Posterior vena cava (tissue), 2 donors: ENCODE data around the gene SEPTIN10. TPM values are rescaled to one million over a fixed set of nuclear protein-coding genes. Genes with fewer than 3 reads are reported as not detected.
"Not testable (repeated sequence)": the region's sequence is repeated elsewhere in the genome, so short reads cannot be mapped to it uniquely, and the experiment has no call there.

Source experiments
- DNase-seq: peaks from one replicate; pipeline ENCODE4 v3.0.0-alpha.2; 2020; ENCODE audit warnings: low spot score
- intact Hi-C, 2 donors: fragments of 100-400 bp; cut with DNase I; formaldehyde crosslinking; loops; one replicate each; pipeline versions ENCODE4 v1.14.1 to v1.14.2; 2022 to 2023
- total RNA-seq, 2 donors: library from RNA; stranded (reverse); fragmentation: NEBNext Ultra II Directional; extraction: Animal tissue kit (Norgen Biotek cat#: 25700); gene quantifications; one replicate each; pipeline ENCODE4 v1.2.1, GENCODE V29; 2021
- donor health status: DM: yes; HTN: yes; CAD: no.
- donor health status: DM: yes; HTN: yes; CAD: no.

SEPTIN10 gene
- total RNA-seq, 2 donors from 2014 or later = 88.3 to 115 TPM

- intact Hi-C loops = loop anchor here in 1 of 2 donors (10.0 kb wide), 1 partner anchor 67 kb away; no protein-coding TSS in a partner anchor
Measured at GRCh38 chr2:109611467-109612095, 2.2 kb downstream of the SEPTIN10 start.

GRCh38 chr2:109609352-109610024, 4.3 kb downstream of the SEPTIN10 start:
- intact Hi-C loops = loop anchor here in 1 of 2 donors (10.0 kb wide), 1 partner anchor 65 kb away; no protein-coding TSS in a partner anchor
- no peak for DNase-seq

More at GRCh38 chr2:109611467-109612095, 2.2 kb downstream of the SEPTIN10 start:
- no peak for DNase-seq

GRCh38 chr2:109607766-109608165, 6.0 kb downstream of the SEPTIN10 start:
- DNase-seq = no peak
- intact Hi-C loops = no loop called here

DNA sequence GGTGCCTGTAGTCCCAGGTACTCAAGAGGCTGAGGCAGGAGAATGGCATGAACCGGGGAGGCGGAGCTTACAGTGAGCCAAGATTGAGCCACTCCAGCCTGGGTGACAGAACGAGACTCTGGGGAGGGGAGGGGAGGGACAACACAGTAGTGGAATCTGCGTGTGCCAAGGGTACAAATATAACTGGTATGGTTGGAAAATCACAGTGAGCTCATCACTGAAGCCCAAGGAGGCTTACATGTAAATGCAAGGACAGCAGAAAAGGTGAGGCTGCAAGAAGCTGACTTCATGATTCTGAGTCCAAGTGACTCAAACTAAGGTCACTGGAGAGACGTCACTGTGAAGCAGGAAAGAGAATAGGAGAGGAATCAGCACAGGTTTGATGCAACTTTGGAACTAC, 9.2 kb downstream of the SEPTIN10 start:
- no peak for DNase-seq
- intact Hi-C loops = no loop called here

DNA sequence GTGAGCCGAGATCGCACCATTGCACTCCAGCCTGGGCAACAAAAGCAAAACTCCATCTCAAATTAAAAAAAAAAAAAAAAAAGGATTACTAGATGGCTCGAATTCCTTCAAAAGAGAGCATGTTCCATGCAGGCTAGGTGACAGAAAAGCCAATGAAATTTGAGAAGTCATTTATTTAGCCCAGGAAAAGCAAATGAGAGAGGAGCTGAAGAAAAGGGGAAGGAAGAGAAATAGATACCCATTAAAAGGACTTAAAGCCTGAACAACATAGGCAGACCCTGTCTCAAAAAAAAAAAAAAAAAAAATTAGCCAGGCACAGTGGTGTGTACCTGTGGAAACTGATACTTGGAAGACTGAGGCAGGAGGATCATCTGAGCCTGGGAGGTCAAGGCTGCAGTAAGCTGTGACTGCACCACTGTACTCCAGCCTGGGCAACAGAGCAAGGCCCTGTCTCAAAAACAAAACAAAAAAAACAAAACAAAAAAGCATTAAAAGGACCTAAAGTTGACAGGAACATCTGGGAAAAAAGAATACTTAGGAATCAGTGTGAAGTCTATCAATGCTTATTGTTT, 11.1 kb downstream of the SEPTIN10 start:
- intact Hi-C loops = no loop called here
- DNase-seq = no peak

DNA sequence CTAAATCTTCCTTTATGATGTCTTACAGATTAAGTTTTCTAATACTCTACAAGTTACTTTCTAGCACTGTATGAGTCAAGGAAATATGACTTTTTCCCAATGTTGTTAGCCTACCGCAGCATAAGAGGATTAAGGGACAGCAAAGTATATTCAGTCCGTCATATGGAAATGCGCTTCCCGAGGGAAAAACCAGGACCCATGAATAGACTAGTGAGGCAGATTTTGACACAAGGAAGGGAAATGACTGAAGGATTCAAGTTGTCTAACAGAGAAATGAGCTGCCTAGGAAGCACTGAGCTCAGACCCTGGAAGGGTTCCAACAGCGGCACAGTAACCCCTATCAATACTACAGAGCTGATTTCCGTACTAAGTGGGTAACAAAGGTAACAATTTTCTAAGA, 12.0 kb downstream of the SEPTIN10 start:
- no peak for DNase-seq
- intact Hi-C loops = no loop called here

DNA sequence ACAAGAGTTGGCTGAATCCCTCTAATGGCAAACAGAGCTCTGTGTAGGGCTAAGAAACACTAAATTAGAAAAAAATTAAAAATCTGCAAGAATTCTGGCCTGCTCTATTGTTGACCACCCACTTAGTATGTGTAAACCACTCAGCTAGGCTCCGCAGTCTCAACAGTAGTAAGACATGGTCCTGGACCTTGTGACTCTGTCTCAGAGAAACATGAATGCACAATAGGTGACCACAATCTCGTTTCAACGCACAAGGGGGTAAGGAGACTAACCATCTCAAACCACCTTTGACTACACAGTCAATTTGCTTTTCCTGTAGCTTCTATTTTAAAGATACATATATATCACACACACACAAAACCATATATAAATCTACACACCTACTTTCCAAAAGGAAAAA, 16.5 kb downstream of the SEPTIN10 start:
- DNase-seq = no peak
- intact Hi-C loops = no loop called here

DNA sequence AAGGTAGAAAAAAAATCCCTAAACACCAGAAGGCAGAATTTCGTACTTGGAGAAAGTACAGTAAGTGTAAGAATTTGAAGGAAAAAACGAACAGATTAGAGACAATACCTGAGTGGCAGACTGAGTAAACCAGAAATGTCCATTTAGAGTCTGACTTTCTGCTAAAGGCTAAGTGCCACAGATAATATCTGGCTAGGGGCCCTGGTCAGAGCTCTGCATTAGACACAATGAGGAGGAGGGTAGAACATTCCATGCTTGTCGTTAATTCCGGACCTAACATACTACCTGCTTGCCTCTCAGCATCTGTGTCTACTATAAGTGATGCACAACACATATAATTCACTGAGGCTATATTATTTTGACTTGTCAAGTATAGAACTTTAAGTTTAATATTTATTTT, 18.1 kb downstream of the SEPTIN10 start:
- intact Hi-C loops = no loop called here
- no peak for DNase-seq

DNA sequence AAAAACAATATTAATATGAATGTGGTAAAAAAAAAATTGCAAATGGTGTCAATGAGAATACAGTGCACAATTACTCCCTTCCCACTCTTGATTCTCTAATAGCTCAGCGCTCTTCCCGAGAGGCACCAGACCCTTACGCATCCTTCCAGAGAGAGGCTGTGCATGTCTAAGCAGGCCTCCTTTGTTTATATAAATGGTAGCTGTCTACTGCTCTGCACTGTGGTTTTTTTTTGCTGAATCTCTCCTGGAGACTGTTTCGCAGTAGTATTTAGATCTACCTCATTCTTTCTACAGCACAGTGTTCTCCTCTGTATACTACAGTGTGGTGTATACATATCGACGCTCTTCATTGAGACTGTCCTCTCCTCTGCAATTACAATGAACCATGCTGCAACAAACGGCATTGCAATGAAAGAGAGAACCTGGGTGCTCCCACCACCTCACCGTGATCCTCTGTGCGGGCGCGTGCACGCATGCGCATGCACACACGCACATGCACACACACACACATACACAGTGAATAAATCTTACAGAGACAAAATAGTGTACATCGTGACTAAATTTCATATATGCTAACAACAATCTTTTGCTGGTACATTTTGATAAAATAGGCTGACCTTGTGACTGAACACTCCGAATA, 19.4 kb downstream of the SEPTIN10 start:
- no peak for DNase-seq
- intact Hi-C loops = no loop called here

DNA sequence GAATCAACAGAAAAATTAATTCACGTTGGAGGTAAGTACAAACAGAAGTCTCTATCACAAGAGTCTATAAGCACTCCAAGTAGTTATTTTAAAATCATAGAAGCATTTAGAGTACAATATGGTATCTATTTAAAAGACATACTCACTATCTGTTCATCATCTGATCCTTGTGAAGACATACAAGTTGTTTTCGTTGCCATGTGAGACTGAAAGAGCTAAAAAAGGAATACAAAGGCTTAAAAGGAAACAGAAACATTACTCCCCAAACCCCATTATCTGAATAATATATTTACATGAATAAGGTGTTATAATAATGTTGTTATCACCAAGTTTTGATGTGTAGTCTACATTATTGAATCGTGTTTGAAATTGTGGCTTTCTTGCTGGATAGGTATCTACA, 20.9 kb downstream of the SEPTIN10 start:
- DNase-seq = no peak
- intact Hi-C loops = no loop called here

DNA sequence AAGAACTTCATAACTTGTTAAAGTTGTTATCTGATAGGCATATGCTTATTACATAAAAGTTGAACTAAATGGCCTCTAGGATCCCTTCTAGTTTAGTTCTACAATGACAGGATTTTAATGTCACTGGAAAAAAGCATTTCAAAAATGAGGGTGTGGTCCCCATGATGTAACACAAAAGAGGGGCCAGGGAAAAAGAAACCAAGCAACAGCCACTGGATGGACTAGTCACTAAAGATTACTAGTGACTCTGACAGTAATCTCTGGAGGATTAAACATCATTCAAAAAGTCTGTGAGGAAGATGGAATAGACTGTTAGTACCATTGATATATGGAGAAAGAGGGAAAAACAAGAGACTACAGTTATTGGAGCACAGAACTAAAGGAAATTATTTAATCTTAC, 22.6 kb downstream of the SEPTIN10 start:
- intact Hi-C loops = no loop called here

DNA sequence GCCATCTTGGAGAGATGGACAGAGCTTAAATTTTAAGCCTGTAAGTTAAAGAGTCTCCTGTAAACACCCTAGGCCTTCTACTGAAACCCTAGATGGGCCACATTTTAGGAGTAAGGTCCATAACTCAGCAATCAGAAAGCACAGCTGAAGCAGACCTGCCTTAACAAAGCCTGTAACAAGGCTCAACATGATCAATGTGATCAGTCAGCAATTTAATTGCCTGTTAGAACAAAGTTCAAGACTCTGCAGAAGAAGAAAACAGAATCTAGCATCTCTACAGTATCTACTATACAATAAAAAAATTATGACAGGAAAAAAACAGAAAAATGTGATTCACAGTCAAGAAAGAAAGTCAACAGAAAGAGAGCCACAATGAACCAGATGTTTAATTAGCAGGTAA, 27.1 kb downstream of the SEPTIN10 start:
- intact Hi-C loops = no loop called here

More for the DNA sequence above, 22.6 kb downstream of the SEPTIN10 start:
- no peak for DNase-seq

DNA sequence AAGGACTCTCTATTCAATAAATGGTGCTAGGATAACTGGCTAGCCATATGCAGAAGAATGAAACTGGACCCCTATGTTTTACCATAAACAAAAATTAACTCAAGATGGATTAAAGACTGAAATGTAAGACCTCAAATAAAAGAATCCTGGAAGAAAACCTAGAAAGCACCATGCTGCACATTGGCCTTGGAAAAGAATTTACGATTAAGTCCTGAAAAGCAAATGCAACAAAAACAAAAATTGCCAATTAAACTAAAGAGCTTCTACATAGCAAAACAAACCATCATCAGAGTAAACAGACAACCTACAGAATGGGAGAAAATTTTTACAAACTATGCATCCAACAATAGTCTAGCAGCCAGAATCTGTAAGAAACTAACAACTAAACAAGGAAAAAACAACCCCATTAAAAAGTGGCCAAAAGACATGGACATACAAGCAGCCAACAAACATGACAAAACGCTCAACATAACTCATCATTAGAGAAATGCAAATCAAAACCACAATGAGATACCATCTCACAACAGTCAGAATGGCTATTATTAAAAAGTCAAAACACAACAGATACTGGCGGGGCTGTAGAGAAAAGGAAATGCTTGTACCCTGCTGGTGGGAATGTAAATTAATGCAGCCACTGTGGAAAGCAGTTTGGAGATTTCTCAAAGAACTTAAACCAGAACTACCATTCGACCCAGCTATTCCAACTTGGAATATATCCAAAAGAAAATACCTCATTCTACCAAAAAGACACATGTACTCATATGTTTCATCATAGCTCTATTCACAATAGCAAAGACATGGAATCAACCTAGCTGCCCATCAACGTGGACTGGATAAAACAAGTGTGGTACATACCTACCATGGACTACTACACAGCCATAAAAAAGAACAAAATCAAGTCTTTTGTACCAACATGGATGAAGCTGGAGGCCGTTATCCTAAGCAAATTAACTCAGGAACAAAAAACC, 30.6 kb downstream of the SEPTIN10 start:
- intact Hi-C loops = no loop called here

More for the DNA sequence above, 27.1 kb downstream of the SEPTIN10 start:
- DNase-seq = no peak

GRCh38 chr2:109577630-109578029, 36.1 kb downstream of the SEPTIN10 start:
- intact Hi-C loops, DNase-seq: not testable (repeated sequence)

More for the DNA sequence above, 30.6 kb downstream of the SEPTIN10 start:
- no peak for DNase-seq

DNA sequence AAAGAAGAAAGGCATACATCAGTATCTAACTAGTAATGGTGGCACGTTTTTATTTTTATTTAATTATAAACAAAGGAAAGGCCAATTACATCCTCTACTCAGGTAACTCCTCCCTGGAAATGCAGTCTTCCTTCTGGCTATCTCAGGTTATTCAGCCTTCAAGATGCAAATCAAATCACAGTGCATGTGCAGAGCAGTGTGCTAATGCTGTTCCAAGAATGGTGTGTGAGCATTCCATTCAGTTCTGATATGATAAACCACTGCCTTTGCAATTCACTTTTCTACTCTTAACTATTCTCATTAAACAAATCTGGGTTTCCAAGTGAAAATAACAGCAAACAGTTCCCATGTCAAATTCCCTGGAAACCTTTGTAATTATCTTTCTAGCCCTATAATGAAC, 38.4 kb downstream of the SEPTIN10 start:
- intact Hi-C loops = no loop called here
- DNase-seq = no peak

- DNase-seq = no peak
- intact Hi-C loops = no loop called here
Measured at GRCh38 chr2:109563980-109564550, 49.7 kb downstream of the SEPTIN10 start.

DNA sequence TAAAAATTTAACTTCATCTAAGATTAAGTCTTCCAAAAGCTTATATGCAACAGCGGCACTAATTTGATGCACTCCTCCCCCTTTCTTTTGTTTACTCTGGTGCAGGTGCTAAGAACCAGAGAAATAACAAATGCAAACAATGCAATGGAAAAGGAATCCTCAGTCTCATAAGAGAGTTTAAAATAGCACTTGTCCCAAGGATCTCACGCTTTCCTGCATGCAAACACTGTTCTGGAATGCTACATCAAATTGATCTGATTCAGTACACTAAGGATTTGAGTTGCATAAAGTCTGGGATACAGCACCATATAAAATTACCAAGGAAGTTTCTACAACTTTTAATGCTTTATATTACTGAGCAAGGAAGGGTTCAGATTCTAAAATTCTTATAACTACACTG, 50.5 kb downstream of the SEPTIN10 start:
- no peak for DNase-seq
- intact Hi-C loops = no loop called here

- intact Hi-C loops = no loop called here
Measured at GRCh38 chr2:109562421-109562820, 51.3 kb downstream of the SEPTIN10 start.

GRCh38 chr2:109560265-109560664, 53.5 kb downstream of the SEPTIN10 start:
- no peak for DNase-seq
- intact Hi-C loops = no loop called here

More at GRCh38 chr2:109562421-109562820, 51.3 kb downstream of the SEPTIN10 start:
- DNase-seq = no peak
